ENCODE data around the gene IGSF11.
"Not testable (repeated sequence)": the region's sequence is repeated elsewhere in the genome, so short reads cannot be mapped to it uniquely, and the experiment has no call there.

The IGSF11 gene

DNA sequence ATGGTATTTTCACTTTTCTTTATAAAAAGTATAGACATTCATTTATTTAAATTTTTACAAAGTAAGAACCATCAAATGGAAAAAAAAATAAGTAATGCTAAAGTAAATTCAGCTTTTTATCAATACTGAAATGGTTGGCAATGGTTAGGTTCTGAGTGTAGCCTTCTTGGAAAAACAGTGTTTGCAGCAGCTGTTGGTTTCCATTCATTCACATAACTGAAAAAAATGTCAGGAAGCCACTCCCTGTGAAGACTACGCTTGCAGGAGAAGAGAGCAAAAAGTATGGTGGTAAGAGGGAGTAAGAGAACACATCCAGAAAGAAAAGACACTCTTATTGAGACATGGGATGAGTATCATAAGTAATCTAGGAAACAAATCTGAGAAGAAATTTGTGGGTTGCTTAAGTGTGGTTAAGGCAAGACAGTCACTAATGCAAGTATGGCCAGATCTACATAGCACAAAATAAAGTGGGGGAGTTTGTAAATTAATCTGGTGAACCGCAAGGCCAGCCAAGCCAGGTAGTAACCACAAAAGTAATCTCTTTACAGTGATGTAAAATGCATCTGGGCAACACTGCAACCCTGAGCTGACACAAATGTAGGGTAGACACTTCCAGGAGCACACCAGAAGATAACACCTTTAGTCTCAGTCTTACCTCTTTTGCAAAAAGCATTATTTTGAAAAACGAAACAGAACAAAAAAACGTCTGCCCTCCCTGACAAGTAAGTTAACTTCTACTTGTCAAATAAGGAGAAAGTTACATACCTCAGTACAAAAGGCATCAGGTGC is 133.7 kb downstream of the IGSF11 start:
- Mint-ChIP-seq H3K9me3 (ENCODE audit: low read depth) (no peaks in the 10 kb centered on the region), H3K4me1 (ENCODE audit: low read depth) (peaks cover under 1% of the 10 kb centered on the region), H3K27ac (no peak overlapping the region), H3K4me3 (no peak overlapping the region), H3K27me3 (no peaks in the 10 kb centered on the region), H3K36me3 (no peaks in the 10 kb centered on the region)

DNA sequence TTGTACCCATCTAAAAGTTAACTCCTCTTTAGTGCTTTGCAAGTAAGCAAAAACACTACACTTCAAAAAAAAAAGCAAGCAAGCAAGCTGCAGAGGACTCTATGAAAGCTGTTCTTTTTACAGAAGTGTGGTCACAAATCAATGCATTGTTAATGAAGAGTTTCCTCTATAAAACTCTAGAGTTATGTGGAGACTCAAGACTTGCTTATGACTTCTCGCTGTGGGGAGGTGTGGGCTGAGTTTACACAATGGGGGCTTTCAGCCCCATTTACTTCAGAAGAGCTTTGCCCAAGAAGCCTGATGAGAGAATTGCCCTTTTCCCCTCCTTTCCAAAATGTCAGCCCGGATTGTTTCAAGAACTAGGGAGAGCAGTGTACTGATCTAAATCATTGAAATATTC is 144.4 kb downstream of the IGSF11 start:
- no peaks in the 10 kb centered on the region for H3K9me3 Mint-ChIP-seq (ENCODE audit: low read depth)
- no peak overlapping the region for H3K4me3 Mint-ChIP-seq
- peaks cover 4% of the 10 kb centered on the region for H3K27me3 Mint-ChIP-seq
- no peak overlapping the region for H3K27ac Mint-ChIP-seq
- H3K4me1 Mint-ChIP-seq (ENCODE audit: low read depth) = peaks cover 11% of the 10 kb centered on the region
- no peaks in the 10 kb centered on the region for H3K36me3 Mint-ChIP-seq

DNA sequence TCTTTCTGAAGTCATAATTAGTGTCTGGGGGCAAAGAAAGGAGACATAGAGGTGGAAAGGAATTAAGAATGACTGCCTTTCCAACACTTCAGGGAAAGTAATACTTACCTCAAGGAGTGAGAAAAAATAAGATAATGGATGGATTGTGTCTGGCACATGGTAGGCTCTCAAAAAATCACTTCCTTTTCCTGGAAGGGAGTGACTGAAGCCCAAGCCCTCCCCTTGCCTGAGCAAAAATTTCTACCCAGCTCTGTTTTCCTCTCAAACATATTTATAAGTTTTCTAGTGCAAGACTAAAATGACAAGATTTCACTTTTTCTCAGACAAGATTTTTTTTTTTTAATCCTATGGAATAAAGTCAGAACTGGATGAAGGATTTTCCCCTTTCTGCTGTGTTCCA is 145.0 kb downstream of the IGSF11 start:
- Mint-ChIP-seq H3K4me3 (no peak overlapping the region), H3K27me3 (peaks cover 4% of the 10 kb centered on the region), H3K4me1 (ENCODE audit: low read depth) (peaks cover 14% of the 10 kb centered on the region), H3K36me3 (no peaks in the 10 kb centered on the region), H3K27ac (no peak overlapping the region), H3K9me3 (ENCODE audit: low read depth) (no peaks in the 10 kb centered on the region)

DNA sequence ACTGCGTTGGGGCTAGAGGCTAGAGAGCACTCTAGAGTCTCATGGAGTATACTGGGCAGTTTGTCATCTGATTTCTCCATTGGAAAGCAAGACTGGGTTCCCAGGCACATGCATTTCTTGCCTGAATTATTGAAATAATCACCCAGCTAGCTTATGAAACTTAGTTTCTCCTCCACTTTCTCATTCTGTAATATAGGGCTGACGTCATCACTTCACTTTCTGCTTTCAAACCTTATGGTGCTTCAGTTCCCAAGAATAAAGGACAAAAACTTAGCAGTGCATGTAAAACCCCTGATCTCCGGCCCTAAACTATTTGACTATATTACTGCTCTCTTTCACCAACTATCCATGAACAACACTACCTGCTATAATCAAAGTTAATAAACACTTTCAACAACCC is 147.9 kb downstream of the IGSF11 start:
- H3K27me3 Mint-ChIP-seq = peaks cover 3% of the 10 kb centered on the region
- H3K36me3 Mint-ChIP-seq = no peaks in the 10 kb centered on the region
- no peak overlapping the region for H3K4me3 Mint-ChIP-seq
- no peaks in the 10 kb centered on the region for H3K9me3 Mint-ChIP-seq (ENCODE audit: low read depth)
- H3K27ac Mint-ChIP-seq = no peak overlapping the region
- peaks cover 10% of the 10 kb centered on the region for H3K4me1 Mint-ChIP-seq (ENCODE audit: low read depth)

DNA sequence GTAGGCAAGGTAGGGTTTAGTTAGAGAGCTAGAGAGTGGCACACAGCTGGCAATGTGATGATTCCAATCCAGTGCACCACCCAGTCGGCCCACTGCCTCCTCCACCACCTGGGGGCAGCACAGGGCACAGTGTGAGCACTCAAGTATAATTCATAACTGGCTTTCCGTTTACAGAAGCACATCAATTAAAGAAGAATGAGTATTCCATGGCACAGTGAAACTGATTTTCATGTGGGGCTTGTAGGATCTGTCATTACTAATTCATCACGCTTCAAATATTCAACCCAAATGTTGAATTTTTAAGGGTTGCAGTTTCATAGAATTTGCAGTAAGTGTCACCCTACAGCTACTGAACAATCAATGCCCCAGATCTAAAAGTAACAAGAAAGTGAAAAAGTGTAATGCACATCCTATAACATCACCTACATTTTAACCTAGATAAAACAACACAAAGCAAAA is 149.9 kb downstream of the IGSF11 start:
- Mint-ChIP-seq H3K27me3 (peaks cover 3% of the 10 kb centered on the region), H3K4me1 (ENCODE audit: low read depth) (peaks cover 7% of the 10 kb centered on the region), H3K4me3 (no peak overlapping the region), H3K9me3 (ENCODE audit: low read depth) (no peaks in the 10 kb centered on the region), H3K27ac (no peak overlapping the region), H3K36me3 (no peaks in the 10 kb centered on the region)

DNA sequence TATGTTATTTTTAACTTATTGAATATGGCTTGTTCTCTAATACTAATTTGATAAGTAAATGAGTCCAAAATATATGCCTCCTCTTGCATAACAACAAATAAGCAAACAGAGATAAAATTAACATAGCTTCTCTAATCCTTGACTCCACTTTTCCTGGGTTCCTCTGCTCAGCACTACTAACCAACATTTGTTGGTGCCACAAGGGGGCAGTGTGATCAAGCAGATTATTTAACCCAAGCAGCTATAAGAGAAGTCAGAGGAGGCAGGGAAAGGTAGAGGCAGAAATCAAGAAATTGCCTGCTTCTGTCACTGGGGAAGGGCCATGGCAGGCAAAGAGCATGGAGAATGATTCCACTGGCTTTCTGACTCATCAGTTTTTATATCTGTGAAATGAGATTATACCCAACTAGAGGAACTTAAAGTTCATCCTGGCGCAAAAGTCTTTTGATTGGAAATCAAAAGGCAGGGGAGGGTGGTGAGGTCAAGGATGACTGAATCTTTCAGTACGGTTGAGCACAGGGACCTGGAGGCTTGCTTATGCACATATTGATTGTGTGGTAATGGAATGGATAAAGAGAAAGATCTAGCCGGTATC is 152.2 kb downstream of the IGSF11 start:
- Mint-ChIP-seq H3K27ac (no peak overlapping the region), H3K9me3 (ENCODE audit: low read depth) (no peaks in the 10 kb centered on the region), H3K36me3 (no peaks in the 10 kb centered on the region), H3K4me1 (ENCODE audit: low read depth) (peaks cover 4% of the 10 kb centered on the region), H3K27me3 (peaks cover 4% of the 10 kb centered on the region), H3K4me3 (no peak overlapping the region)

DNA sequence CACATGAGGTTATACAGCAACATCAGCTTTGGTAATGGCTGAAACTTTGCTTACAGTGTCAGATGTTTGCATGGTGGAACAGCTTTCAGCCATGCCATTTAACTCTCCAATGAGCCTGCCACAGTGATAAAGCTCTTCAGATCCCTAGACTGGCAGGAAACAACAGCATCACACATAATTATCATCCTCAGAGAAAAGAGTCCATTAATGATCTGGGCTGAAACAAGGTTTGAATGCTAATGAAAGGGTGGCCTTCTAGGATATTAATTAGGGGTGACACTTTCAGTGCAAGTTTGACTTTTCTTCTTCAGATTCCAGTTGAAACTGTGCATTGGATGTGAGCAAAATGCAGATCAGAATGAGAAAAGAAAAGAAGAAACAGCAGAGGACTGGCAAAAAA is 166.6 kb downstream of the IGSF11 start:
- Mint-ChIP-seq H3K4me3 (no peak overlapping the region), H3K27ac (no peak overlapping the region), H3K9me3 (ENCODE audit: low read depth) (peaks cover 7% of the 10 kb centered on the region), H3K27me3 (peaks cover 19% of the 10 kb centered on the region), H3K36me3 (peaks cover 3% of the 10 kb centered on the region), H3K4me1 (ENCODE audit: low read depth) (no peaks in the 10 kb centered on the region)

DNA sequence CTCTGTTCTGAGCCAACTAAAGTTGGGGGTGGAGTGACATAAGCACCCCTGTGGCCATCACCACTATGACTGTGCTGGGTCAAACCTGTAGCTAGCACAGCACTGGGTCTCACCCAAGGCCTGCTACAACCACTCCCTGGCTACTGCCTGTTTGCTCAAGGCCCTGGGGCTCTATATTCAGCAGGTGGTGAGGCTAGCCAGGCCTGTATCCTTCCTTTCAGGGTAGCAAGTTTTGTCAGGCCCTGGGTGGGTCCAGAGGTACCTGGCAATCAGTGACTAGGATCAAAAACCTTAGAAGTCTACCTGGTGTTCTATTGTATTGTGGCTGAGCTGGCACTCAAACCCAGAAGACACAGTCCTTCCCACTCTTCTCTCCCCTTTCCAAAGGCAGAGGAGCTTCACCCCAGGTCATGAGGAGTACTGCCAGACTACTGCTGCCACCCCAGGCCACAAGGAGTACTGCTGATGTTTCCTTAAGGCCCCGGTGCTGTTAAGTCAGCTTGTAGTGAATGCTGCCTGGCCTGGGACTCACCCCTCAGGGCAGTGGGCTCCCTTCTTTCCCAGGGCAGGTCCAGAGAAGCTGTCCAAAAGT is 170.8 kb downstream of the IGSF11 start:
- Mint-ChIP-seq H3K4me3 (no peak overlapping the region), H3K27me3 (peaks cover 22% of the 10 kb centered on the region), H3K36me3 (no peaks in the 10 kb centered on the region), H3K4me1 (ENCODE audit: low read depth) (no peaks in the 10 kb centered on the region), H3K27ac (no peak overlapping the region), H3K9me3 (ENCODE audit: low read depth) (no peaks in the 10 kb centered on the region)

DNA sequence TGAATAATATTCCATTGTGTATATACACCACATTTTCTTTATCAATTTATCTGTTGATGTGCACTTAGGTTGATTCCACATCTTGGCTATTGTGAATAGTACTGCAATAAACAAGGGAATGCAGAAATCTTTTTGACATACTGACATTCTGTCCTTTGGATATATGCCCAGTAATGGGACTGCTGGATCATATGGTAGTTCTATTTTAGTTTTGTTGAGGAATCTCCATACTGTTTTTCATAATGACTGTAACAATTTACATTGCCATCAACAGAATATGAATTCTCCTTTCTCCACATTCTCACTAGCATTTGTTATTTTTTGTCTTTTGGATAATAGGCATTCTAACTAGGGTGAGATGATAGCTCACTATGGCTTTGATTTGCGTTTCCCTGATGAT is 174.7 kb downstream of the IGSF11 start:
- H3K9me3 Mint-ChIP-seq (ENCODE audit: low read depth) = peaks cover 18% of the 10 kb centered on the region
- no peak overlapping the region for H3K27ac Mint-ChIP-seq
- no peaks in the 10 kb centered on the region for H3K36me3 Mint-ChIP-seq

DNA sequence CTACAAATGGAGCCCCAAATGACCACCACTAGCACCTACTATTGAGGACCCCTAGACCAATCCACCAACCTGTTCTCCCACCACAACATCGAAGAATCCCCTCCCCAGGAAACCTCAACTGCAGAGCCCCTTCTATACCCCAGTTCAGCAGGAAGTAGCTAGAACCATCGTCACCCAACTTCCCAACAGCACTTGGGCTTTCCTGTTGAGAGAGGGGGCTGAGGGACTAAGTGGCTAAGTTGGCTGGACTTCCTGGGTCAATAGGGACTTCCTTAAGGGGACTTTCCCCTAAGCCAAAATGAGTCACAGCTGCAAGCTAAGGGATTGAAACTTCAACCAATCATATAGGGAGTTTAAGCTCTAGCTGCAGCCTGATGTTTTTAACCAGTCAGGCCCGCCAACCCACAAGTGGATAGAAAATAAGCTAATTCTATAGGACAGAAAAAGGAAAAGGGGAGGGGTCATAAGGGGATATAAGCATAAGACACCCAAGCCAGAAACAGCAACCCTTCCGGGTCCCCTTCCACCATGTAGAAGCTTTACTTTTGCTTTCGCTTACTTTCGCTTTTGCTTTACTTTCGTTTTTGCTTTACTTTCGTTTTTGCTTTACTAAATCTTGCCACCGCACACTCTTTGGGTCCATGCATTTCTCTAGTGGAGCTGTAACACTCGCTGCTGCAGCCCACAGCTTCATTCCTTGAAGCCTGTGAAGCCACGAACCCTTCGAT is 183.0 kb downstream of the IGSF11 start:
- H3K4me3 Mint-ChIP-seq, H3K36me3 Mint-ChIP-seq: not testable (repeated sequence)

More for the DNA sequence above, 174.7 kb downstream of the IGSF11 start:
- Mint-ChIP-seq H3K4me1 (ENCODE audit: low read depth) (no peaks in the 10 kb centered on the region), H3K27me3 (peaks cover 22% of the 10 kb centered on the region), H3K4me3 (no peak overlapping the region)

DNA sequence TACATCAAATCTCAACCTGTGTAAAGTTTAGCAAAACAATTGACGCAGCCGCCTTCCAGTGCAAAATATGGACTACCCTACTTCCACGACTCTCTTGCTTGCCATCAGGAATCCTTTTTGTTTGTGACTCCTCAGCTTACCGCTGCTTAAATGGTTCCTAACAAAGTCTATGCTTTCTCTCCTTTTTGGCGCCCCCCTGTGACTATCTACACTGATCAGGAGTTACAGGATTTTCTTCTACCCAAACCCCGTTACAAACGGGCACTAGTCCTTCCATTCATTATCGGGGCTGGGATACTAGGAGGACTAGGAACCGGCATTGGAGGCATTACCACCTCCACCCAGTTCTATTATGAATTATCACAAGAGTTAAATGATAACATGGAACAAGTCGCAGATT is 184.0 kb downstream of the IGSF11 start:
- Mint-ChIP-seq H3K9me3 (ENCODE audit: low read depth) (no peaks in the 10 kb centered on the region), H3K27ac (no peak overlapping the region), H3K36me3 (no peaks in the 10 kb centered on the region), H3K4me3 (no peak overlapping the region), H3K4me1 (ENCODE audit: low read depth) (no peaks in the 10 kb centered on the region), H3K27me3 (peaks cover 5% of the 10 kb centered on the region)

More for the DNA sequence above, 183.0 kb downstream of the IGSF11 start:
- not testable (repeated sequence) for H3K27ac Mint-ChIP-seq; H3K27me3 Mint-ChIP-seq; H3K9me3 Mint-ChIP-seq (ENCODE audit: low read depth); H3K4me1 Mint-ChIP-seq (ENCODE audit: low read depth)
